ENCODE measurements around the gene CABLES2.

Gene CABLES2

GRCh38 chr20:62357681-62358080 lies 49.4 kb downstream of the CABLES2 start:
- no peak for DNase-seq

GRCh38 chr20:62357187-62357667 lies 49.9 kb downstream of the CABLES2 start:
- peak; percentile 93 for DNase-seq

- DNase-seq = no peak
Measured at GRCh38 chr20:62356589-62357186, 50.4 kb downstream of the CABLES2 start.

- DNase-seq = no peak
Measured at GRCh38 chr20:62355878-62356588, 51.1 kb downstream of the CABLES2 start.

GRCh38 chr20:62355516-62355877 lies 51.6 kb downstream of the CABLES2 start:
- no peak for DNase-seq

- no peak for DNase-seq
Measured at GRCh38 chr20:62354811-62355341, 52.2 kb downstream of the CABLES2 start.

- no peak for DNase-seq
Measured at GRCh38 chr20:62354031-62354808, 52.9 kb downstream of the CABLES2 start.

- no peak for DNase-seq
Measured at GRCh38 chr20:62353289-62354030, 53.6 kb downstream of the CABLES2 start.

GRCh38 chr20:62352402-62353288 lies 54.4 kb downstream of the CABLES2 start:
- DNase-seq = no peak

- no peak for DNase-seq
Measured at GRCh38 chr20:62351469-62352401, 55.4 kb downstream of the CABLES2 start.

GRCh38 chr20:62350629-62351422 lies 56.3 kb downstream of the CABLES2 start:
- DNase-seq = no peak

- no peak for DNase-seq
Measured at GRCh38 chr20:62350098-62350628, 56.9 kb downstream of the CABLES2 start.

- no peak for DNase-seq
Measured at GRCh38 chr20:62349556-62350097, 57.5 kb downstream of the CABLES2 start.

- no peak for DNase-seq
Measured at GRCh38 chr20:62348604-62349003, 58.5 kb downstream of the CABLES2 start.

- no peak for DNase-seq
Measured at GRCh38 chr20:62347445-62347844, 59.6 kb downstream of the CABLES2 start.

- DNase-seq = no peak
Measured at GRCh38 chr20:62347151-62347404, 60.0 kb downstream of the CABLES2 start.

GRCh38 chr20:62346398-62347150 lies 60.5 kb downstream of the CABLES2 start:
- DNase-seq = no peak

GRCh38 chr20:62345681-62346370 lies 61.3 kb downstream of the CABLES2 start:
- no peak for DNase-seq
